ENCODE results near the gene SHB. TPM values are rescaled to one million over a fixed set of nuclear protein-coding genes. Genes with fewer than 3 reads are reported as not detected.

Gene SHB
- total RNA-seq, 1 experiment from 2014 or later, result 28.7 TPM

GRCh38 chr9:38083858-38084555 is 15.0 kb upstream of the SHB start (continued):
- no peak for TF ChIP-seq CTCF (IDR thresholded peaks at IDR 0.05 in 2 of 3, conservative IDR thresholded peaks at IDR 0.05 in 1 of 3; ENCODE audit: borderline replicate concordance in 1 of 3, insufficient read depth in 1 of 3, low read depth in 2 of 3, low read length in 2 of 3)
- TF ChIP-seq CEBPB (IDR thresholded peaks at IDR 0.05; ENCODE audit: low read depth), result no peak
- TF ChIP-seq CBX3 (IDR thresholded peaks at IDR 0.05; ENCODE audit: low read depth), result no peak
- TF ChIP-seq ZFX (IDR thresholded peaks at IDR 0.05), result no peak
- TF ChIP-seq EZH2phosphoT487 (IDR thresholded peaks at IDR 0.05; ENCODE audit: borderline replicate concordance), result no peak
- TF ChIP-seq JUND (IDR thresholded peaks at IDR 0.05), result no peak
- no peak for TF ChIP-seq EGR1 (IDR thresholded peaks at IDR 0.05; ENCODE audit: low read depth)

- no TSS peak for BruUV-seq (replicated peaks)
- Histone ChIP-seq H3K4me1 (ENCODE audit: control insufficient read depth in 1 of 2, insufficient read depth in 2 of 2, low read length in 2 of 2) (peaks cover 0 to 6% of the 10 kb centered on the region in 2 experiments; a peak in 1 of 4 replicates), H3K36me3 (ENCODE audit: control insufficient read depth in 1 of 2, insufficient read depth in 2 of 2, low read length in 2 of 2) (no peaks in the 10 kb centered on the region), H3K4me3 (replicated peaks in 1 of 2; ENCODE audit: low read depth in 1 of 2, low read length in 2 of 2) (no peak overlapping the region), H4K20me1 (ENCODE audit: insufficient read depth) (no peaks in the 10 kb centered on the region), H3K27ac (ENCODE audit: low read depth, low read length) (no peak overlapping the region), H3K4me2 (ENCODE audit: low read length) (no peak overlapping the region), H3K79me2 (ENCODE audit: insufficient read depth, low read length) (no peaks in the 10 kb centered on the region), H3K9me2 (ENCODE audit: insufficient read depth) (no peaks in the 10 kb centered on the region), H2AFZ (ENCODE audit: low read depth, low read length, poor library complexity, severe bottlenecking) (no peak overlapping the region), H3K9me3 (ENCODE audit: control insufficient read depth in 1 of 2, insufficient read depth in 1 of 2, low read depth in 1 of 2, low read length in 2 of 2) (no peaks in the 10 kb centered on the region), H3K9ac (ENCODE audit: low read length) (no peak overlapping the region), H3K27me3 (ENCODE audit: insufficient read depth, low read length) (no peaks in the 10 kb centered on the region)
- DNase-seq (ENCODE audit: low read depth, low spot score) (no peak), ATAC-seq (no peak)
- ChIA-PET POLR2A (no interaction called here), RAD21 (ENCODE audit: low non-redundant PET in 1 of 2, low total read pairs in 2 of 2, uncharacterized antibody in 2 of 2, unreplicated experiment in 2 of 2) (no interaction called here), CTCF (no interaction called here)
- no peak for TF ChIP-seq RAD21 (IDR thresholded peaks at IDR 0.05; ENCODE audit: low read depth)
- TF ChIP-seq ZNF274 (IDR thresholded peaks at IDR 0.05; ENCODE audit: low read depth, low read length), result no peak
- TF ChIP-seq SRF (IDR thresholded peaks at IDR 0.05; ENCODE audit: low read depth), result no peak
- TF ChIP-seq SIN3A (IDR thresholded peaks at IDR 0.05; ENCODE audit: low read depth), result no peak
- intact Hi-C loops (cut with micrococcal nuclease), result no loop called here
These were observed 13.6 kb upstream of the SHB start for GRCh38 chr9:38082446-38083287.
